ENCODE data around the gene ALMS1. TPM values are rescaled to one million over a fixed set of nuclear protein-coding genes. Genes with fewer than 3 reads are reported as not detected.

Gene ALMS1
- total RNA-seq, result 10 to 100 TPM; 14.0 to 15.5 TPM

DNA sequence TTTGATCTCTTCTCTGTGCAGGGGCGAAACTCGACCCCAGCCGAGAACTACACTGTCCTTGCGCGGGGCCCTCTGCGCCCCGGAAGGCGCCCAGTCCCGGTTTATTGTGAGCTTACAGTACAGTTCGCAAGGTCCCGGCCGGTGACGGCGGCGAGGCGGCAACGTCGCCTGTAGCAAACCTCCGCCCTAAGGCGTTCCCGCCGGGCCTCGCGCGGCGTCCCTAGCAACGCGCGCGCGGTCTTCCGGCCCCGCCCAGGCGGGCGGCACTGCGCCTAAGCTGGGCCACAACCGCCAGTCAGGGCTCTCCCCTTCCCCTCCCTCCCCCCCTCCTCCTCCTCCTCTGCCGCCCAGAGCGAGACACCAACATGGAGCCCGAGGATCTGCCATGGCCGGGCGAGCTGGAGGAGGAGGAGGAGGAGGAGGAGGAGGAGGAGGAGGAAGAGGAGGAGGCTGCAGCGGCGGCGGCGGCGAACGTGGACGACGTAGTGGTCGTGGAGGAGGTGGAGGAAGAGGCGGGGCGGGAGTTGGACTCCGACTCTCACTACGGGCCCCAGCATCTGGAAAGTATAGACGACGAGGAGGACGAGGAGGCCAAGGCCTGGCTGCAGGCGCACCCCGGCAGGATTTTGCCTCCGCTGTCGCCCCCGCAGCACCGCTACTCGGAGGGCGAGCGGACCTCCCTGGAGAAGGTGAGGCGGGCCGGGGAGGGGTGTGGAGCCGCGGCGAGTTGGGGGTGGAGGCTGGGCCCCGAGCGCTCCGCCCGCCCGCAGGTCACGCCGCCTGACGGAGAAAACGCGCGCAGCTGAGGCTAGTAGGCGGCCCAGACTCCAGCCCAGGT lies at the start of gene ALMS1:
Gene ALMS1 (plus strand): TSS at position 333 of the 838 bp plus-strand sequence. CDS start 33 bp downstream, at position 366.

GRCh38 chr2:73642338-73643018 lies 256.8 kb downstream of the ALMS1 start, which contains the start of gene NAT8:
Gene NAT8, minus strand, starts transcription at chr2:73642422. Its CDS starts 794 bp downstream, at chr2:73641628.

Other genes starting within 250 kb of the ALMS1 start
- not detected for gene NOTO, start 183.3 kb upstream of the ALMS1 start, total RNA-seq
- 10 to 100 TPM; 16.2 to 32.3 TPM for gene SMYD5, start 171.6 kb upstream of the ALMS1 start, total RNA-seq
- gene PRADC1, start 152.6 kb upstream of the ALMS1 start, total RNA-seq, result 10 to 100 TPM; 13.1 to 15.7 TPM
- 100 to 1,000 TPM; 210 to 341 TPM for gene CCT7, start 151.5 kb upstream of the ALMS1 start, total RNA-seq
- gene FBXO41, start 101.4 kb upstream of the ALMS1 start, total RNA-seq, result 1 to 10 TPM; 3.8 to 4.0 TPM
- gene EGR4, start 92.3 kb upstream of the ALMS1 start, total RNA-seq, result not detected

Measured in melanocyte of skin (primary cell).